Lower leg skin (tissue), 4 donors: ENCODE results near the gene XYLT1. TPM values are rescaled to one million over a fixed set of nuclear protein-coding genes. Genes with fewer than 3 reads are reported as not detected.

ENCODE experiments used
- DNase-seq, 2 donors: peaks; one replicate each; pipeline ENCODE4 v3.0.0-alpha.2; 2019; ENCODE audit warnings: low spot score in 2 of 2
- H3K4me3 ChIP-seq: fragments of 200-600 bp; sonication (generic); 2 replicates; pipeline ENCODE4 v1.5.1; 2017; ENCODE audit warnings: mild to moderate bottlenecking, low read depth; ENCODE audit not compliant: poor library complexity, severe bottlenecking
- POLR2A ChIP-seq, 2 donors: fragments of 450-650 bp; IDR thresholded peaks; one replicate each; pipeline ENCODE4 v1.6.1; 2016 to 2017; ENCODE audit warnings: antibody characterized with exemption in 2 of 2, mild to moderate bottlenecking in 1 of 2, moderate library complexity in 1 of 2
- WGBS, 2 donors: methylation state at CpG; one replicate each; pipeline ENCODE4 v1.1.5; 2018; 5-methylcytosine and 5-hydroxymethylcytosine counted together
- intact Hi-C: fragments of 100-400 bp; cut with DNase I; formaldehyde crosslinking; loops from one replicate; pipeline ENCODE4 v1.15.0; 2023; ENCODE audit warnings: low total_unique reads
- total RNA-seq, 4 donors: library from RNA; depleted of rRNA; stranded (reverse); fragments of >200 nt; gene quantifications; one replicate each; pipeline ENCODE4 v1.1.0, GENCODE V29; 2016
- TF ChIP-seq, protein P1 (sequence below), 3 donors: fragments of 450-650 bp; IDR thresholded peaks; one replicate each; pipeline ENCODE4 v1.5.1; 2016; ENCODE audit warnings: antibody characterized with exemption in 3 of 3, mild to moderate bottlenecking in 3 of 3, moderate library complexity in 2 of 3

The XYLT1 gene
- total RNA-seq, 4 donors from 2014 or later: 17.2 to 20.3 (median 19.7) TPM

DNA sequence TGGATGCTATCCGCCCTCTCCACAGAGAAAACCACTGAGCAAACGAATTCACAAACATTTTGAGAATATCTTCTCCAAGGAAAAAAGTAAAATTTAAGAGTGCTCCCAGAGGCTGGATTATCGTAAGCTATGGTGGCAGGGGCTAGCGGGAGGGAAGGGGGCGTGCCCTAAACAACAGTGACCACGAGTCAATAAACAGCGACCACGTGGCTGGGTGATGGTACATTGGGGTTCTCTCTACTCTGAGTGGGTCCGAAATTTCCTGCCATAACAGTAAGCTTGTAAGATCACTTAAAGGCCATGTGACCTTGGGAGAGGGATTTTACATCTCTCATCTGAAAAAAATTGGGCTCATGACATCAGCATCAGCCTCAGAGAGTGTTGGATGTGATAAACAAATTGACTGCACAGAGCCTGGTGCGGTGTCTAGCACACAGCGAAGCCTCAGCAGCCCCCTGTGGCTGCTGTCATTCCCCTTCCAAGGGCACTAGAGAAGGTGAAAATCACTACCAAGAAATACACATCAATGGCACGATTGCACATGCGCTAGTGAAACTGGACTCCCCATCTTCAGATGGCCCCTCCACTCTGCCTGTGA, 213.2 kb downstream of the XYLT1 start:
- intact Hi-C loops: no loop called here
- no peak for TF ChIP-seq POLR2A (IDR thresholded peaks at IDR 0.05)
- TF ChIP-seq, protein P1, sequence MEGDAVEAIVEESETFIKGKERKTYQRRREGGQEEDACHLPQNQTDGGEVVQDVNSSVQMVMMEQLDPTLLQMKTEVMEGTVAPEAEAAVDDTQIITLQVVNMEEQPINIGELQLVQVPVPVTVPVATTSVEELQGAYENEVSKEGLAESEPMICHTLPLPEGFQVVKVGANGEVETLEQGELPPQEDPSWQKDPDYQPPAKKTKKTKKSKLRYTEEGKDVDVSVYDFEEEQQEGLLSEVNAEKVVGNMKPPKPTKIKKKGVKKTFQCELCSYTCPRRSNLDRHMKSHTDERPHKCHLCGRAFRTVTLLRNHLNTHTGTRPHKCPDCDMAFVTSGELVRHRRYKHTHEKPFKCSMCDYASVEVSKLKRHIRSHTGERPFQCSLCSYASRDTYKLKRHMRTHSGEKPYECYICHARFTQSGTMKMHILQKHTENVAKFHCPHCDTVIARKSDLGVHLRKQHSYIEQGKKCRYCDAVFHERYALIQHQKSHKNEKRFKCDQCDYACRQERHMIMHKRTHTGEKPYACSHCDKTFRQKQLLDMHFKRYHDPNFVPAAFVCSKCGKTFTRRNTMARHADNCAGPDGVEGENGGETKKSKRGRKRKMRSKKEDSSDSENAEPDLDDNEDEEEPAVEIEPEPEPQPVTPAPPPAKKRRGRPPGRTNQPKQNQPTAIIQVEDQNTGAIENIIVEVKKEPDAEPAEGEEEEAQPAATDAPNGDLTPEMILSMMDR (IDR thresholded peaks at IDR 0.05): no peak
- no peak for DNase-seq
- WGBS, 2 donors: 93 to 96% methylated on average over 13 of the region's 13 CpGs
- H3K4me3 ChIP-seq: no peak overlapping the region

DNA sequence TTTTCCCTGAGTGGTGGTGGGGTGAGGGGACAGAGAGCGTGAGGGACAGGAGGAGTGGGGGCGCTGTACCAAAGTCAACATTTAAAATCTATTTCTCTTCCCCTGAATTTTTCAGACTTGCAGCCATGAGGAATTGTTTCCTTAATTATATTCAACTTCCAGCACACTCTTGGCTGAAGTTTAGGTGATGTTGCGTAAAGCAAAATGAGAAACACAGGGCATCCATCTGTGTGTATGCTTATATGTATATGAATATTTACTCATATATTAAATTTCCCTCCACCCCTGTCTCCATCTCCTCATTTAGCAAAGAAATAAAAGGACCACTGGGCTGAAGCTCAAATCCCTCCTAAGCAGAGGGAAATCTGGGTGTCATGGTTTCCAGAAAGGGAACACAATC, 218.1 kb downstream of the XYLT1 start:
- TF ChIP-seq, protein P1 (IDR thresholded peaks at IDR 0.05): no peak
- TF ChIP-seq POLR2A (IDR thresholded peaks at IDR 0.05): no peak
- 90 to 93% methylated on average over 3 of the region's 3 CpGs for WGBS, 2 donors

DNA sequence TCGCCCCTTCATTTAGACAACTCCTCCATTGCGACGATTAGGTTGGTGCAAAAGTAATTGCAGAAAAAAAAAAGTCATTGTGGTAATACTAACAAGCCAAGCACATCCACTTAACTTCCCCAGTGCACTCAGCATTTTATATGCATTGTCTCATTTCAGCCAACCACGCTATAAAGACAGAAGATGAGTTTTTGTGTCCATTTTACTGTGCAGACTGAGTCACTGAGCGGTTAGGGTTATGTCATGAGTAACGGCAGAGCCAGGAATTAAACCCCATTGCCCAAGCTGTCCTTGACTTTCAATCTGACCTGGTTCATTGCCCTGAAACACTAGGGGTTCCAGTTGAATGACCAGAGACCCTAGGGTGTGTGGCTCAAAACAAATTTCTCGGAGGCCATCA, 218.7 kb downstream of the XYLT1 start:
- intact Hi-C loops: no loop called here
- no peak for TF ChIP-seq POLR2A (IDR thresholded peaks at IDR 0.05)
- TF ChIP-seq, protein P1 (IDR thresholded peaks at IDR 0.05): no peak
- no peak for DNase-seq
- 92 to 96% methylated on average over 7 of the region's 7 CpGs for WGBS, 2 donors
- no peak overlapping the region for H3K4me3 ChIP-seq

More for the DNA sequence above, 218.1 kb downstream of the XYLT1 start:
- no peak overlapping the region for H3K4me3 ChIP-seq
- intact Hi-C loops: no loop called here
- DNase-seq: no peak

DNA sequence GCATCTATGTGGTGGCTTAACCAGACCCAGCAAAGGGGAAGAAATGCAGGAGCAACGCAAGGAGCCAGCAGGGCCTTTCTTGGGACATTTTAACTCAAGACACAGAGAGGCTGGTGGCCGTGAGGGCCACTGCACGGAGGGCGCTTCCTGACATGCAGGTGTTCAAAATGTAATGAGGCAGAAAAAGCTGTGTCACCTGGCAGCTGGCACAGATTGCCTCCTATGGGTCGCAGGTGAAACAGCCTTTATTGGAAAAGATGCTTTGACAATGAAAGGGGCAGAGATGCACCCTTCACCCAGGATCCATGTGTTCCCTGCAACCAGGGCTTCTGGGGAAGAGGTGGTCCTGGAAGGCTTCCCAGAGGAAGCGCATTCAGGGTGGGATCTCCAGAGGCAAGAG, 219.3 kb downstream of the XYLT1 start:
- 89 to 98% methylated on average over 6 of the region's 6 CpGs for WGBS, 2 donors
- TF ChIP-seq, protein P1 (IDR thresholded peaks at IDR 0.05): no peak
- no peak for TF ChIP-seq POLR2A (IDR thresholded peaks at IDR 0.05)
- H3K4me3 ChIP-seq: no peak overlapping the region
- no peak for DNase-seq
- intact Hi-C loops: no loop called here

DNA sequence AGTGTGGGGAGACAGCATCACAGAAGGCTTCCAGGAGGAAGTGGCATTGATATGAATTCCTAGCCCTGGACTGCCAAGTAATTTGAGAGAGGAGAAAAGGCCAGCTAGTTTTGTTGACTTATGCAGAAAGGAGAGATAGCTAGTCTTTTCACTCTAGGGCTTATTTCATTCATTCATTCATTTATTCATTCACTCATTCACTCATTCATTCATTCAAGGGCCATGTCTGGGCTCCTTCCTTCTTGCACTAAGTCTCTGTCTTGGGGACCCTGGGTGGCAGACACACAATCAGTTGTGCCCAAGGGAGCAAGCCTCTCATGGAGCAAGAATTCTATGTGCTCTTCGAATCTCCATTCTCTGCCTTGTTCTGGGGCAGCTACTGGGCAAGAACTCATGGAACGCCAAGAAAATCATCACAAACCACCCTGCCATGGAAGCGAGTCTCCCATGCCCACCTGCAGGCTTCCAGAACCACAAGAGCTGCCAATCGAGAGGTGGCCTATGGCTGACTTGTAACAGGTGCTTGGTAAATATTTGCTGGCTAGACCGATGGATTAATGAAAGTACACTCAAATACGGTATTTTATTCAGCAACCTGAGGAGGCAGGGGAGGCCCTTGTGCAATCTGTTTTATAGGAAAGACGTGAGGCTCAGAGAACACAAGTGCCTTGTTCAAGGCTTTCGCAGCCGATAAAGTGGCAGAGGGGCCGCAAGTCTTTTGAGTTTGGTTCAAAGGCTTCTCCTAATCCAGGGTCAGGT, 223.6 kb downstream of the XYLT1 start:
- no peak overlapping the region for H3K4me3 ChIP-seq
- DNase-seq: no peak

More for the DNA sequence above, 223.6 kb downstream of the XYLT1 start:
- intact Hi-C loops: no loop called here
- no peak for TF ChIP-seq POLR2A (IDR thresholded peaks at IDR 0.05)
- TF ChIP-seq, protein P1 (IDR thresholded peaks at IDR 0.05): no peak
- WGBS, 2 donors: 92 to 95% methylated on average over 10 of the region's 10 CpGs
